Amniotic epithelial cell (primary cell): ENCODE data around the gene PDZD2.
"Not testable (repeated sequence)": the region's sequence is repeated elsewhere in the genome, so short reads cannot be mapped to it uniquely, and the experiment has no call there.

ENCODE experiments used
- DNase-seq: peaks from one replicate; pipeline ENCODE4 v3.0.0-alpha.2; 2010; ENCODE audit warnings: low read depth

Gene PDZD2

DNA sequence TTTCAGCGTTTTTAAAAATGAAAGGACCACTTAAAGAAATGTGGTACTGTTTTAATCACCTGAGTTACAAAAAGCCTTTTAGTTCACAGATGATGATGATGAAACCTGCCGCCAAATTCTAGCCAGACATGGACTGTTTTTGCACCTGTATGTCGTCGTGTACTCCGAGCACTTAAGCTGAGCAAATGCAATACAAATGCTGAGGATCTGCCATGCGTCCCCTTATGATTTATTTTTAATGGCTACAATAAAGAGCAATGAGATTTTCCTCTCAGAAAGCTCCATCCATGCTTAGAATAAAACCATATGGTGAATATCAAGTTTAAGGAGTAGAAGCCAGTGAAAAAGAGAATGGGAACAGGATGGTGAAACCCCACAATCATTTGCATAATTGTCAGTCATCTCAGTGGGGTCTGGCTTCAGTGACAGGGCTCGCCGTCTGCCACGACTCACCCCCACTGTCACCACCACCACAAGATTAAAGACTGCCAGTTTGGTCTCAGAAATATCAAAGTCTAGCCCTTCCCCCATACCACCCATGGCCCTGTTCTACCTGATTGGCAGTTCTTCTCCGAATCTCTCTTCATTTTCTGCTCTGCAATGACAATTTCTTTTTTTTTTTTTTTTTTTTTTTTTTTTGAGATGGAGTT lies 375.3 kb downstream of the PDZD2 start:
- DNase-seq = no peak

DNA sequence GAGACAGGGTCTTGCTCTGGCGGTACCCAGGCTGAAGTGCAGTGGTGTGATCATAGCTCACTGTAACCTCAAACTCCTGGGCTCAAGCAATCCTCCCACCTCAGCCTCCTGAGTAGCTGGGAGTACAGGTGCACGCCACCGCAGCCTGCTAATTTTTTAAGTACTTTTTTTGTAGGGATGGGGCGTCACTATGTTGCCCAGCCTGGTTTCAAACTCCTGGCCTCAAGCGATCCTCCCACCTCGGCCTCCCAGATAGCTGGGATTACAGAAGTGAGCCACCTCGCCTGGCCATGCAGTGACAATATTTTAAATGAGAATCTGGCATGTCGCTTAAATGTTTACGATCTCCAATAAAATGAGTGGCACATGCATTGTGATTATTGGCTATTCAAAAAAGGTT lies 376.3 kb downstream of the PDZD2 start:
- DNase-seq = not testable (repeated sequence)

DNA sequence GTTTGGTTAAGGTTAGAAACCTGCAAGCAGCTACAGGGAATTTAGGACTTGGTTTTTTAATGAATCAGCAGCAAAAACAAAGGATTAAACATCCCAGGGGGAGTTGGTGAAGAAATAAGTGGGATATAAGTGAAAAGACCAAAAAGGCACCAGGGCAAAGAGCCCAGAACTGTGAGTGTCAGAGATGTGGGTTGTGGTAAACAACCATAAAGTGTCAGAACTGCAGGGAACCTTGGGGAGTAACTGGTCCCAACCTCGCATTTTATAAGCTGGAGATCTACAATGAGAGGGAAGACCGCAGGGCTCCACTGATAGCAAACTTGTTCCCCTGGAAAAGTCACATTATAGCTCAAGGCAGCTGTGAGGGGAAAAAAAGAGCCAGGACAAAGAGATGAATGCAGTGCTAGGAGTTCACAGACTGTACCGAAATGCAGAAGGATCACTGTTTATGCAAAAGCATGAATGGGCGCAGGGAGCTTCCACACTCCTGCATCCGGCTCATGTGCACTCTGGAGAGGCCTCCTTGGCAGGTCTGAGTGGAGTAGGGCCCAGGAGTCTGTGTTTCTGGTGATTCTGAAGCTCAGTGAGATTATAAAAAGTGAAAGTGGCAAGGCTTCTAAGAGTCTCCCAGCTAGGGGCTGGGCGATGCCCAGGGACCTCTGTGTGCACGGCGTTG lies 378.9 kb downstream of the PDZD2 start:
- DNase-seq = peak; percentile 63

GRCh38 chr5:32018476-32019436 lies 379.8 kb downstream of the PDZD2 start:
- peak; percentile 27 for DNase-seq

- no peak for DNase-seq
Measured at GRCh38 chr5:32020271-32020670, 381.3 kb downstream of the PDZD2 start.

DNA sequence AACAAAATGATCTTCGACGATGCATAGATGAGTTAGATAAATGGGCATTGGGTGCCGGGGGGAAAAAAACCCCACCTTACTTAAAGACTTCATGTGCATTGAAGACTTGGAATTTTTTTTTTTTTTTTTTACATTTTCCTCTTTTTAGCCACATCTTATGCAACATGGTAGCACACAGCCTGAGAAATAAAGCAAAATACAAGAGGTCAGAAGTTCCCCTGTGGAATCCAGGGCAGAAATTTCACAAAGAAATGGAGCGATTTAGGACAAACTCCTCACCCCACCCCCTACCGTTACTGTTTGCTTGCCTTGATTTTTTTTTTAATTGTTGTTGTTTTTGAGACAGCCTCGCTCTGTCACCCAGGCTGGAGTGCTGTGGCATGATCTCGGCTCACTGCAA lies 382.0 kb downstream of the PDZD2 start:
- no peak for DNase-seq

DNA sequence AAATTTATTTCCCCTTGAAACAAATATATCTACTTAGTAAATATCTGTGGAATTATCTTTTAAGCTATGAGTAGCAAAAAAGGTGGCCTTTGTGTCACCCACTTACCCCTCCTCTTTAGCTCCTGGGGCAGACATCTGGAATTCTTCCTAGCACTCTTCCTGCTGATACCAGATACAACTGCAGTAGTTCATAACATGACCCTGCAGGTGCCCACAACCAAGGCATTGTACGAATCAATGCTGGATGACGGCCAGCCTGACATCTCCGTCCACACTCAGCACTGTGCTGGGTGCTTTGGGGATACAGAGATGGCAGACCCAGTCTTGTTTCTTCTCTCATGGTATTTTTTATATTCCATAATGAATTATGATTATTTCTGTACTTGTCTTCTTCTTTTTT lies 382.8 kb downstream of the PDZD2 start:
- DNase-seq = no peak

GRCh38 chr5:32022638-32023037 lies 383.7 kb downstream of the PDZD2 start:
- no peak for DNase-seq

- no peak for DNase-seq
Measured at GRCh38 chr5:32023816-32024215, 384.9 kb downstream of the PDZD2 start.

DNA sequence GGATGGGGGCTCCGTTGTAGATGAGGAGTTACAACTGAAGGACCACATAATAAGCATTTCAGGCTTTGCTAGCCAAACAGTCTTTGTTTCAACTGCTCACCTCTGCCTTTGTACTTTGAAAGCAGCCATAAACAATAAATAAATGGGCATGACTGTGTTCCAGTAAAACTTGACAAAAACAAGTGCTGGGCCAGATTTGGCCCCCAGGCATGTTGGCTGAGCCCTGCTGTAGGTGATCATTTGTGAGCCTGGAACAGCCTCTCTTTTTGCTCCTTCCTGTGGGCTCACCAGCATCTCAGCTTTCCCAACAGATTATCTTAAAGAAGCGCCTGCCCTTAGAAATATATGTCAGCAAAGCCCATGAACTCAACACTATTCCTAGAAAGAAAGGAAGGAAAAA lies 385.8 kb downstream of the PDZD2 start:
- DNase-seq = no peak

- DNase-seq = no peak
Measured at GRCh38 chr5:32027093-32027716, 388.3 kb downstream of the PDZD2 start.

- DNase-seq = peak; percentile 99
Measured at GRCh38 chr5:32027717-32028458, 389.0 kb downstream of the PDZD2 start.

- no peak for DNase-seq
Measured at GRCh38 chr5:32029261-32029660, 390.3 kb downstream of the PDZD2 start.

DNA sequence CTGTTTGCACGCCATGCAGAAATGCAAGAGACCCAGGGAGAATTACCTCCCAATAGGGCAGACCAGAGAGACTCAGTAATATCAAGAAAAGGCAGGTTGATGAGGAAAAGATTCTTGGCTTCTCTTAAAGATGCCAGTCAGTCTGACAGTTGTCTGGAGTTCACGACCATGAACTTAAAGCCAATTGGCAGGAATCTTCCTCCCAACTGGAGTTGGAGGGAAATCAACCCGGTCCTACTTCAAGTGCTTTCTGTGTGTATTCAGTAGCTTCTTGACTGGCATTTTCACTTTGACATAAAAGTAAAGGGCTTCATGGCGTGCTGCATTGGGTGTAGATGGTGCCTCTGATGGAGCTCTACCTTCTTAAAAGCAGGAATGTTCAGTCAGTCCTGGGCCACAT lies 390.9 kb downstream of the PDZD2 start:
- no peak for DNase-seq

DNA sequence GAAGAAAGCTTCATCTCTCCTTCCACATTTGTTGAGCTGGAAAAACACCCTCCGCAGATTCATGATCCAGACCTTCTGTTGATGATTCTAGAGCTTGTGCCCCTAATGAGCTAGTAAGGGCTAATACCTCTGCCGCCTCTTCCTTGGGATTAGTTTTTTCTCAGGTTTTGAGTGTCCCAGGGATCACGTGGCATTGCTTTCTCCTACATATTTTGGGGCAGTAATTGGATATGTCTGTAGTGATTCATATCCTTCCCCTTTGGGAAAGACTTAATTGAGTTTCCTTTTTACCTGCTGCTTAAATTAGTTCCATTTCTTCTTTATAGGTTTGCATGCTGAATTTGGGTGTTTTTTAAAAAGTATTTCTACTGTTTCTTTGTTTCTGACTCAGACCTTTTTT lies 391.3 kb downstream of the PDZD2 start:
- DNase-seq = no peak

GRCh38 chr5:32030686-32031085 lies 391.8 kb downstream of the PDZD2 start:
- DNase-seq = peak; percentile 17

DNA sequence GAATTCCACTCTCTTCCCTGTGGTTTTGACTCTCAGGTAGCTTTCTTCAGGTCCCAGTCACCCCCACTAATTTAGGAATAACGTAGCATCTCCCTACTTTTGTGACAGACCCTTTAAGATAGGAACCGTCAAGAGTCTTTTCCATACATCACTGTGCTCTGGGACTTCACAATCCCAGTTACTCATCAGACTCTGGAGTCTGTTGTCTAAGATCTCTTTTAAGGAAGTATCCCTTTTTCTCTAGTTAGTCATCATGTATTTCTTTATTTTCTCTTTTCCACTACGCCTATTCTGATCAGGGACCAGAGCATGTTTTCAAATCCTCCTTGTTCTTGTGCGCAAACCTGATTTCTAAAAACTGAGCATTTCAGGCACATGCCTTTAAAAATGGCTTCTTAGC lies 392.2 kb downstream of the PDZD2 start:
- peak; percentile 67 for DNase-seq

- no peak for DNase-seq
Measured at GRCh38 chr5:32038523-32038922, 399.6 kb downstream of the PDZD2 start.

- DNase-seq = not testable (repeated sequence)
Measured at GRCh38 chr5:32039133-32039532, 400.2 kb downstream of the PDZD2 start.

DNA sequence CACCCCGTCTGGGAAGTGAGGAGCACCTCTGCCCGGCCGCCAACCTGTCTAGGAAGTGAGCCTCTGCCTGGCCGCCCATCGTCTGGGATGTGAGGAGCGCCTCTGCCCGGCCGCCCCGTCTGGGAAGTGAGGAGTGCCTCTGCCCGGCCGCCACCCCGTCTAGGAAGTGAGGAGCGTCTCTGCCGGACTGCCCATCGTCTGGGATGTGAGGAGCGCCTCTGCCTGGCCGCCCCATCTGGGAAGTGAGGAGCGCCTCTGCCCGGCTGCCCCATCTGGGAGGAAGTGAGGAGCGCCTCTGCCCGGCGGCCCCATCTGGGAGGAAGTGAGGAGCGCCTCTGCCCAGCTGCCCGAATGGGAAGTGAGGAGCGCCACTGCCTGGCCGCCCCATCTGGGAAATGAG lies 400.7 kb downstream of the PDZD2 start:
- DNase-seq = not testable (repeated sequence)

DNA sequence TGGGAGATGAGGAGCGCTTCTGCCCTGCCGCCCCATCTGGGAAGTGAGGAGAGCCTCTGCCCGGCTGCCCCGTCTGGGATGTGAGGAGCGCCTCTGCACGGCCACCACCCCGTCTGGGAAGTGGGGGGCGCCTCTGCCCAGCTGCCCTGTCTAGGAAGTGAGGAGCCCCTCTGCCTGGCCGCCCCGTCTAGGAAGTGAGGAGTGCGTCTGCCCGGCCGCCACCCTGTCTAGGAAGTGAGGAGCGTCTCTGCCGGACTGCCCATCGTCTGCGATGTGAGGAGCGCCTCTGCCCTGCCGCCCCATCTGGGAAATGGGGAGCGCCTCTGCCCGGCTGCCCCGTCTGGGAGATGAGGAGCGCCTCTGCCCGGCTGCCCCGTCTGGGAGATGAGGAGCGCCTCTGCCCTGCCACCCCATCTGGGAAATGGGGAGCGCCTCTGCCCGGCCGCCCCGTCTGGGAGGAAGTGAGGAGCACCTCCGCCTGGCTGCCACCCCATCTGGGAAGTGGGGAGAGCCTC lies 401.3 kb downstream of the PDZD2 start:
- not testable (repeated sequence) for DNase-seq
